Neuronal stem cell (in vitro differentiated cells): ENCODE data around the gene MRPL46.
A peak's percentile ranks its signal among the peaks of the same experiment; 100 is the strongest.

ENCODE experiments used
- DNase-seq: peaks from one replicate; pipeline ENCODE4 v3.0.0-alpha.2; 2013; ENCODE audit warnings: low spot score
- H2AFZ ChIP-seq: one replicate; pipeline ENCODE4 v1.6.1; 2013; ENCODE audit warnings: mild to moderate bottlenecking, low read length, inconsistent platforms
- H2AK5ac ChIP-seq: 2 replicates; pipeline ENCODE4 v1.6.1; 2013; ENCODE audit warnings: low read depth, mild to moderate bottlenecking, inconsistent platforms, low read length, moderate library complexity, mixed read lengths
- H2BK120ac ChIP-seq: 2 replicates; pipeline ENCODE4 v1.6.1; 2013; ENCODE audit warnings: low read depth, mild to moderate bottlenecking, inconsistent platforms, low read length, moderate library complexity, mixed read lengths
- H2BK12ac ChIP-seq: one replicate; pipeline ENCODE4 v1.6.1; 2013; ENCODE audit warnings: low read length, inconsistent platforms
- H2BK15ac ChIP-seq: 2 replicates; pipeline ENCODE4 v1.6.1; 2013; ENCODE audit warnings: mild to moderate bottlenecking, low read length, inconsistent platforms, mixed read lengths
- H2BK5ac ChIP-seq: one replicate; pipeline ENCODE4 v1.6.1; 2013; ENCODE audit warnings: inconsistent platforms, mild to moderate bottlenecking, low read length, moderate library complexity
- H3K14ac ChIP-seq: one replicate; pipeline ENCODE4 v1.6.1; 2013; ENCODE audit warnings: low read length, inconsistent platforms
- H3K18ac ChIP-seq: 2 replicates; pipeline ENCODE4 v1.6.1; 2013; ENCODE audit warnings: low read length, inconsistent platforms
- H3K23ac ChIP-seq: 2 replicates; pipeline ENCODE4 v1.6.1; 2013; ENCODE audit warnings: low read depth, mild to moderate bottlenecking, mixed read lengths, low read length, inconsistent platforms; ENCODE audit not compliant: poor library complexity
- H3K27ac ChIP-seq: replicated peaks from 3 replicates; pipeline ENCODE4 v1.5.1; 2013; ENCODE audit warnings: low read length, inconsistent platforms
- H3K27me3 ChIP-seq, 3 experiments: 2 replicates each; pipeline ENCODE4 v1.6.1; 2013; ENCODE audit warnings: low read length in 3 of 3, mild to moderate bottlenecking in 2 of 3, inconsistent platforms in 1 of 3, low read depth in 1 of 3, mixed read lengths in 1 of 3, moderate library complexity in 1 of 3; ENCODE audit not compliant: control insufficient read depth in 3 of 3, insufficient read depth in 3 of 3
- H3K36me3 ChIP-seq, 2 donors: replicated peaks in 1 of 2; 2 replicates each; pipeline ENCODE4 v1.6.1; 2013; ENCODE audit warnings: low read length in 2 of 2; ENCODE audit not compliant: control insufficient read depth in 2 of 2, insufficient read depth in 2 of 2
- H3K4ac ChIP-seq: 2 replicates; pipeline ENCODE4 v1.6.1; 2013; ENCODE audit warnings: inconsistent platforms, mild to moderate bottlenecking, low read length, moderate library complexity
- H3K4me1 ChIP-seq, 2 donors: 1 replicate in 1 of 2; 2 replicates in 1 of 2; pipeline ENCODE4 v1.6.1; 2013; ENCODE audit warnings: low read length in 2 of 2, low read depth in 1 of 2; ENCODE audit not compliant: control insufficient read depth in 2 of 2, insufficient read depth in 1 of 2
- H3K4me2 ChIP-seq: one replicate; pipeline ENCODE4 v1.6.1; 2013; ENCODE audit warnings: mild to moderate bottlenecking, low read length, inconsistent platforms; ENCODE audit not compliant: insufficient read depth, poor library complexity, severe bottlenecking
- H3K4me3 ChIP-seq, 2 donors: 2 replicates each; pipeline ENCODE4 v1.5.1; 2013; ENCODE audit warnings: low read length in 2 of 2, mild to moderate bottlenecking in 2 of 2, inconsistent platforms in 1 of 2, moderate library complexity in 1 of 2
- H3K79me1 ChIP-seq: one replicate; pipeline ENCODE4 v1.6.1; 2013; ENCODE audit warnings: low read depth, mild to moderate bottlenecking, inconsistent platforms, low read length, moderate library complexity
- H3K9ac ChIP-seq: one replicate; pipeline ENCODE4 v1.6.1; 2013; ENCODE audit warnings: mild to moderate bottlenecking, low read depth, low read length, inconsistent platforms; ENCODE audit not compliant: poor library complexity
- H3K9me3 ChIP-seq, 2 donors: replicated peaks in 1 of 2; 2 replicates each; pipeline versions ENCODE3 to v1.6.1; 2013; ENCODE audit warnings: low read length in 2 of 2, mild to moderate bottlenecking in 2 of 2, inconsistent platforms in 1 of 2, low read depth in 1 of 2, mixed read lengths in 1 of 2, moderate library complexity in 1 of 2; ENCODE audit not compliant: control insufficient read depth in 2 of 2, insufficient read depth in 1 of 2
- H4K8ac ChIP-seq: one replicate; pipeline ENCODE4 v1.6.1; 2013; ENCODE audit warnings: low read depth, mild to moderate bottlenecking, inconsistent platforms, low read length, moderate library complexity
- H4K91ac ChIP-seq: one replicate; pipeline ENCODE4 v1.6.1; 2013; ENCODE audit warnings: low read length, low read depth, mild to moderate bottlenecking, inconsistent platforms; ENCODE audit not compliant: poor library complexity
- WGBS, 2 donors: extraction: QIAGEN DNeasy Blood & Tissue Kit; methylation state at CpG; one replicate each; pipeline ENCODE4 v1.1.7; 2013; ENCODE audit warnings: missing lambda C conversion rate in 2 of 2, mixed read lengths in 1 of 2; ENCODE audit not compliant: insufficient read length in 2 of 2, insufficient replicate concordance in 1 of 2; ENCODE audit errors: extremely low coverage in 2 of 2; 5-methylcytosine and 5-hydroxymethylcytosine counted together

Gene MRPL46

GRCh38 chr15:88463870-88464532 lies 3.2 kb downstream of the MRPL46 start:
- no peak overlapping the region for H2AK5ac ChIP-seq
- H3K23ac ChIP-seq: no peak overlapping the region
- no peak overlapping the region for H3K9ac ChIP-seq
- H2BK5ac ChIP-seq: no peak overlapping the region
- peaks cover 26 to 68% of the 10 kb centered on the region in 2 donors for H3K36me3 ChIP-seq
- no peak overlapping the region for H2AFZ ChIP-seq
- H4K8ac ChIP-seq: no peak overlapping the region
- no peak overlapping the region for H3K27ac ChIP-seq
- no peak overlapping the region for H2BK12ac ChIP-seq
- DNase-seq: no peak
- no peaks in the 10 kb centered on the region for H3K79me1 ChIP-seq
- no peaks in the 10 kb centered on the region for H3K27me3 ChIP-seq
- peaks cover 5% of the 10 kb centered on the region in 2 donors for H3K4me1 ChIP-seq
- no peak overlapping the region for H2BK15ac ChIP-seq
- no peak overlapping the region for H3K14ac ChIP-seq
- no peaks in the 10 kb centered on the region for H3K9me3 ChIP-seq
- no peak overlapping the region for H3K4me2 ChIP-seq
- H3K4me3 ChIP-seq: no peak overlapping the region
- no peak overlapping the region for H3K4ac ChIP-seq
- WGBS, 2 donors: no CpG with 5 or more reads among the region's 2 CpGs
- no peak overlapping the region for H4K91ac ChIP-seq
- H3K18ac ChIP-seq: no peak overlapping the region
- no peak overlapping the region for H2BK120ac ChIP-seq

- Histone ChIP-seq H3K9me3 (no peaks in the 10 kb centered on the region), H3K4me2 (no peak overlapping the region), H3K4ac (no peak overlapping the region), H2AK5ac (no peak overlapping the region), H3K18ac (no peak overlapping the region), H2AFZ (no peak overlapping the region), H3K14ac (no peak overlapping the region), H3K4me1 (peaks cover 0 to 2% of the 10 kb centered on the region in 2 donors), H2BK15ac (no peak overlapping the region), H3K4me3 (no peak overlapping the region), H2BK120ac (no peak overlapping the region), H3K23ac (no peak overlapping the region), H3K79me1 (no peaks in the 10 kb centered on the region), H3K36me3 (peaks cover 19 to 46% of the 10 kb centered on the region in 2 donors), H3K27me3 (no peaks in the 10 kb centered on the region), H2BK5ac (no peak overlapping the region), H3K27ac (no peak overlapping the region), H2BK12ac (no peak overlapping the region), H3K9ac (no peak overlapping the region), H4K8ac (no peak overlapping the region), H4K91ac (no peak overlapping the region)
- WGBS, 2 donors: no CpG with 5 or more reads among the region's 3 CpGs
- no peak for DNase-seq
Observed at GRCh38 chr15:88456733-88457132, 10.5 kb downstream of the MRPL46 start.

- H3K14ac ChIP-seq: no peak overlapping the region
- H3K4ac ChIP-seq: no peak overlapping the region
- H2BK15ac ChIP-seq: no peak overlapping the region
- DNase-seq: peak; percentile 44
- H3K4me1 ChIP-seq: peaks cover 0 to 2% of the 10 kb centered on the region in 2 donors
- H3K4me2 ChIP-seq: no peak overlapping the region
- no peaks in the 10 kb centered on the region for H3K9me3 ChIP-seq
- H2BK120ac ChIP-seq: no peak overlapping the region
- H3K23ac ChIP-seq: no peak overlapping the region
- H4K91ac ChIP-seq: no peak overlapping the region
- H3K18ac ChIP-seq: no peak overlapping the region
- no peaks in the 10 kb centered on the region for H3K79me1 ChIP-seq
- H3K36me3 ChIP-seq: peaks cover 19 to 30% of the 10 kb centered on the region in 2 donors
- WGBS, 2 donors: no CpG with 5 or more reads among the region's 9 CpGs
- H3K27ac ChIP-seq: no peak overlapping the region
- H3K4me3 ChIP-seq: no peak overlapping the region
- no peak overlapping the region for H2BK5ac ChIP-seq
- H3K27me3 ChIP-seq: no peaks in the 10 kb centered on the region
- H3K9ac ChIP-seq: no peak overlapping the region
- no peak overlapping the region for H4K8ac ChIP-seq
- no peak overlapping the region for H2AFZ ChIP-seq
- H2AK5ac ChIP-seq: no peak overlapping the region
- no peak overlapping the region for H2BK12ac ChIP-seq
Observed at GRCh38 chr15:88454867-88455810, 12.0 kb downstream of the MRPL46 start.

GRCh38 chr15:88454236-88454635 lies 13.0 kb downstream of the MRPL46 start:
- Histone ChIP-seq H3K23ac (no peak overlapping the region), H2BK15ac (no peak overlapping the region), H3K9me3 (no peaks in the 10 kb centered on the region), H2BK12ac (no peak overlapping the region), H3K79me1 (no peaks in the 10 kb centered on the region), H3K27me3 (peaks cover 0 to 5% (median 0%) of the 10 kb centered on the region in 3 experiments), H2BK120ac (no peak overlapping the region), H3K4me1 (peaks cover 0 to 2% of the 10 kb centered on the region in 2 donors), H2AK5ac (no peak overlapping the region), H3K36me3 (peaks cover 10 to 21% of the 10 kb centered on the region in 2 donors), H3K4ac (no peak overlapping the region), H4K91ac (no peak overlapping the region), H3K18ac (no peak overlapping the region), H3K9ac (no peak overlapping the region), H3K27ac (no peak overlapping the region), H3K4me2 (no peak overlapping the region), H3K14ac (no peak overlapping the region), H2BK5ac (no peak overlapping the region), H4K8ac (no peak overlapping the region), H3K4me3 (no peak overlapping the region), H2AFZ (no peak overlapping the region)
- WGBS, 2 donors: no CpG with 5 or more reads among the region's 1 CpG
- no peak for DNase-seq
